Measurements from ENCODE around the gene ZNF132.

GRCh38 chr19:58474291-58474996 is 34.5 kb upstream of the ZNF132 start:
- no peak for TF ChIP-seq CTCF (conservative IDR thresholded peaks at IDR 0.05 in 1 of 2, IDR thresholded peaks at IDR 0.05 in 1 of 2; ENCODE audit: extremely low read depth in 1 of 2, insufficient read depth in 1 of 2, low read depth in 1 of 2, low read length in 2 of 2)
- no peak for TF ChIP-seq EZH2 (IDR thresholded peaks at IDR 0.05; ENCODE audit: borderline replicate concordance, low read length)

Data from mammary epithelial cell (primary cell).